H1 (cell line): ENCODE measurements around the gene SOHLH1. TPM values are rescaled to one million over a fixed set of nuclear protein-coding genes. Genes with fewer than 3 reads are reported as not detected.

Source experiments
- CHD1 ChIP-seq: IDR thresholded peaks from 2 replicates; pipeline ENCODE4 v1.6.1; 2012; ENCODE audit warnings: low read depth, low read length, improper control_type of control experiment
- EP300 ChIP-seq, 2 experiments: IDR thresholded peaks; 1 replicate in 1 of 2; 2 replicates in 1 of 2; pipeline ENCODE4 v1.6.1; 2011 to 2012; ENCODE audit warnings: low read depth in 2 of 2, low read length in 2 of 2, mild to moderate bottlenecking in 2 of 2, borderline replicate concordance in 1 of 2, inconsistent platforms in 1 of 2, moderate library complexity in 1 of 2
- JUND ChIP-seq: IDR thresholded peaks from 2 replicates; pipeline ENCODE4 v1.6.1; 2011; ENCODE audit warnings: mild to moderate bottlenecking, improper control_type of control experiment, low read length
- MAFK ChIP-seq: IDR thresholded peaks from 2 replicates; pipeline ENCODE4 v1.6.1; 2012; ENCODE audit warnings: low read depth, mild to moderate bottlenecking, improper control_type of control experiment, low read length
- MAX ChIP-seq: IDR thresholded peaks from 2 replicates; pipeline ENCODE4 v1.6.1; 2012; ENCODE audit warnings: inconsistent platforms
- POLR2AphosphoS5 ChIP-seq: IDR thresholded peaks from 2 replicates; pipeline ENCODE4 v1.6.1; 2011; ENCODE audit warnings: low read depth, low read length
- TBP ChIP-seq: IDR thresholded peaks from 2 replicates; pipeline ENCODE4 v1.6.1; 2011; ENCODE audit warnings: low read depth, low read length, improper control_type of control experiment
- polyA plus RNA-seq, 7 experiments: library from polyadenylated mRNA; depleted of rRNA in 3 of 7; stranded (reverse) in 5 of 7; unstranded in 2 of 7; fragments of >200 nt in 5 of 7; fragments of 200-250 nt in 2 of 7; gene quantifications; 1 replicate in 5 of 7; 2 replicates in 1 of 7; 4 replicates in 1 of 7; pipeline versions ENCODE4 v1.2.1 to v1.2.3, GENCODE V29; 2011 to 2013; ENCODE audit warnings: missing spikeins in 2 of 7, mixed read lengths in 2 of 7
- total RNA-seq: library from RNA; stranded (reverse); fragmentation: NEBNext Ultra II Directional; extraction: Animal tissue kit (Norgen Biotek cat#: 25700); gene quantifications from 2 replicates; pipeline ENCODE4 v1.2.1, GENCODE V29; 2021

The SOHLH1 gene
- total and polyA plus RNA-seq, 2 of the 8 experiments (the other 6 are each of a cell fraction or from before 2014, with no cell fraction given): 0.11 TPM; not detected in 1

- TF ChIP-seq EP300 (IDR thresholded peaks at IDR 0.05; ENCODE audit: borderline replicate concordance in 1 of 2, low read depth in 2 of 2, low read length in 2 of 2): no peak
- TF ChIP-seq JUND: no peak
- TF ChIP-seq POLR2AphosphoS5: no peak
- no peak for TF ChIP-seq TBP
- TF ChIP-seq MAX: no peak
- TF ChIP-seq MAFK: no peak
- TF ChIP-seq CHD1: no peak
Observed at GRCh38 chr9:135661816-135662560, 37.3 kb downstream of the SOHLH1 start (continued).
